ENCODE data around the gene TTN. TPM values are rescaled to one million over a fixed set of nuclear protein-coding genes. Genes with fewer than 3 reads are reported as not detected.
"Not testable (repeated sequence)": the region's sequence is repeated elsewhere in the genome, so short reads cannot be mapped to it uniquely, and the experiment has no call there.

The TTN gene
- polyA plus RNA-seq, 3 donors: under 0.01 to 0.12 (median 0.08) TPM

DNA sequence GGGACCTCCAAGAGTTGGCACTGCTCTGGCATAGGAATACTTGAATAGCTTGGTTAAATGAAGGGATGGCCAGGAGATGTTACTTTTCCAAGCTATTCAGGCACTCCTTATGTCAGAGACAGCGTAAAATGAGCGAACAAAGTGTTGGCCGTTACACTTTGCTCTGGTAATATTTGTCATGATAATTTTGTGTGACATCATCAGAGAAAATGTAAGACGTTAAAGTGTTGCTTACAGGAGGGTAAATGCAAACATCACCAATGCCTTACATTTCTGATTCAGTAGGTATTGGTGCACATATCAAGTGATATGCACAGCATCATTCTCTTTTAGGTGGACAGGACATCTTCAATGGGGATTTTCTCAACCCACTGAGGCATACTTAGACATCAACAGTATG, 281.0 kb downstream of the TTN start:
- intact Hi-C loops (cut with micrococcal nuclease): no loop called here
- no peak overlapping the region for H2AFZ ChIP-seq (ENCODE audit: insufficient read depth, low read depth, low read length, poor library complexity, severe bottlenecking)
- TF ChIP-seq, protein P1, sequence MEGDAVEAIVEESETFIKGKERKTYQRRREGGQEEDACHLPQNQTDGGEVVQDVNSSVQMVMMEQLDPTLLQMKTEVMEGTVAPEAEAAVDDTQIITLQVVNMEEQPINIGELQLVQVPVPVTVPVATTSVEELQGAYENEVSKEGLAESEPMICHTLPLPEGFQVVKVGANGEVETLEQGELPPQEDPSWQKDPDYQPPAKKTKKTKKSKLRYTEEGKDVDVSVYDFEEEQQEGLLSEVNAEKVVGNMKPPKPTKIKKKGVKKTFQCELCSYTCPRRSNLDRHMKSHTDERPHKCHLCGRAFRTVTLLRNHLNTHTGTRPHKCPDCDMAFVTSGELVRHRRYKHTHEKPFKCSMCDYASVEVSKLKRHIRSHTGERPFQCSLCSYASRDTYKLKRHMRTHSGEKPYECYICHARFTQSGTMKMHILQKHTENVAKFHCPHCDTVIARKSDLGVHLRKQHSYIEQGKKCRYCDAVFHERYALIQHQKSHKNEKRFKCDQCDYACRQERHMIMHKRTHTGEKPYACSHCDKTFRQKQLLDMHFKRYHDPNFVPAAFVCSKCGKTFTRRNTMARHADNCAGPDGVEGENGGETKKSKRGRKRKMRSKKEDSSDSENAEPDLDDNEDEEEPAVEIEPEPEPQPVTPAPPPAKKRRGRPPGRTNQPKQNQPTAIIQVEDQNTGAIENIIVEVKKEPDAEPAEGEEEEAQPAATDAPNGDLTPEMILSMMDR (IDR thresholded peaks at IDR 0.05): no peak
- peaks cover 59% of the 10 kb centered on the region for H3K79me2 ChIP-seq (ENCODE audit: insufficient read depth, low read length)
- WGBS (ENCODE audit: insufficient coverage): 100% methylated on average over 1 of the region's 4 CpGs
- Mint-ChIP-seq H3K36me3 (peaks cover 4 to 8% of the 10 kb centered on the region in 2 donors), H3K4me1 (peaks cover 61% of the 10 kb centered on the region), H3K27me3 (ENCODE audit: low read depth in 3 of 3) (no peaks in the 10 kb centered on the region), H3K4me3 (no peak overlapping the region), H3K9me3 (peaks cover 0 to 12% (median 6%) of the 10 kb centered on the region in 7 donors), H3K27ac (no peak overlapping the region)
- no peaks in the 10 kb centered on the region for H3K9me3 ChIP-seq (replicated peaks in 1 of 2; ENCODE audit: control insufficient read depth in 1 of 2, insufficient read depth in 1 of 2, low read length in 2 of 2)
- H3K9ac ChIP-seq (ENCODE audit: insufficient read depth, low read length, poor library complexity, severe bottlenecking): no peak overlapping the region
- peaks cover 37 to 38% of the 10 kb centered on the region in 2 donors for H3K4me1 ChIP-seq (ENCODE audit: control insufficient read depth in 1 of 2, insufficient read depth in 2 of 2, low read length in 2 of 2)
- H3K4me3 ChIP-seq (replicated peaks in 1 of 3; ENCODE audit: low read depth in 2 of 3, low read length in 3 of 3): no peak overlapping the region
- H3K4me2 ChIP-seq (replicated peaks; ENCODE audit: extremely low read depth, low read length, poor library complexity, severe bottlenecking): no peak overlapping the region
- H4K20me1 ChIP-seq (ENCODE audit: insufficient read depth, low read length): no peaks in the 10 kb centered on the region
- H3K27me3 ChIP-seq (ENCODE audit: control insufficient read depth in 2 of 2, insufficient read depth in 2 of 2, low read length in 2 of 2): no peaks in the 10 kb centered on the region
- no peaks in the 10 kb centered on the region for H3K36me3 ChIP-seq (replicated peaks in 1 of 2; ENCODE audit: control insufficient read depth in 1 of 2, insufficient read depth in 2 of 2, low read length in 2 of 2)
- DNase-seq: no peak
- H3K27ac ChIP-seq (ENCODE audit: low read depth in 1 of 2, low read length in 2 of 2): no peak overlapping the region

DNA sequence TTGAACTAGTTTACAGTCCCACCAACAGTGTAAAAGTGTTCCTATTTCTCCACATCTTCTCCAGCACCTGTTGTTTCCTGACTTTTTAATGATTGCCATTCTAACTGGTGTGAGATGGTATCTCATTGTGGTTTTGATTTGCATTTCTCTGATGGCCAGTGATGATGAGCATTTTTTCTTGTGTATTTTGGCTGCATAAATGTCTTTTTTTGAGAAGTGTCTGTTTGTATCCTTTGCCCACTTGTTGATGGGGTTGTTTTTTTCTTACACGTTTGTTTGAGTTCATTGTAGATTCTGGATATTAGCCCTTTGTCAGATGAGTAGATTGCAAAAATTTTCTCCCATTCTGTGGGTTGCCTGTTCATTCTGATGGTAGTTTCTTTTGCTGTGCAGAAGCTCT, 281.8 kb downstream of the TTN start:
- H3K9me3 ChIP-seq (replicated peaks in 1 of 2; ENCODE audit: control insufficient read depth in 1 of 2, insufficient read depth in 1 of 2, low read length in 2 of 2); H2AFZ ChIP-seq (ENCODE audit: insufficient read depth, low read depth, low read length, poor library complexity, severe bottlenecking); H3K9ac ChIP-seq (ENCODE audit: insufficient read depth, low read length, poor library complexity, severe bottlenecking); H3K27me3 ChIP-seq (ENCODE audit: control insufficient read depth in 2 of 2, insufficient read depth in 2 of 2, low read length in 2 of 2); H3K4me2 ChIP-seq (replicated peaks; ENCODE audit: extremely low read depth, low read length, poor library complexity, severe bottlenecking); H4K20me1 ChIP-seq (ENCODE audit: insufficient read depth, low read length); H3K27me3 Mint-ChIP-seq (ENCODE audit: low read depth in 3 of 3); H3K27ac ChIP-seq (ENCODE audit: low read depth in 1 of 2, low read length in 2 of 2); H3K36me3 ChIP-seq (replicated peaks in 1 of 2; ENCODE audit: control insufficient read depth in 1 of 2, insufficient read depth in 2 of 2, low read length in 2 of 2); intact Hi-C loops (cut with micrococcal nuclease); H3K4me3 ChIP-seq (replicated peaks in 1 of 3; ENCODE audit: low read depth in 2 of 3, low read length in 3 of 3); DNase-seq; H3K36me3 Mint-ChIP-seq: not testable (repeated sequence)
- H3K4me1 Mint-ChIP-seq: peaks cover 54% of the 10 kb centered on the region
- peak overlapping the region in 1 of 2 donors; percentile 0 for H3K4me3 Mint-ChIP-seq
- no CpG with 5 or more reads among the region's 1 CpG for WGBS (ENCODE audit: insufficient coverage)
- Histone ChIP-seq H3K79me2 (ENCODE audit: insufficient read depth, low read length) (peaks cover 59% of the 10 kb centered on the region), H3K4me1 (ENCODE audit: control insufficient read depth in 1 of 2, insufficient read depth in 2 of 2, low read length in 2 of 2) (peaks cover 29 to 30% of the 10 kb centered on the region in 2 donors)
- H3K27ac Mint-ChIP-seq: peak overlapping the region in 1 of 7 donors; percentile 3
- peaks cover 0 to 12% (median 6%) of the 10 kb centered on the region in 7 donors for H3K9me3 Mint-ChIP-seq

DNA sequence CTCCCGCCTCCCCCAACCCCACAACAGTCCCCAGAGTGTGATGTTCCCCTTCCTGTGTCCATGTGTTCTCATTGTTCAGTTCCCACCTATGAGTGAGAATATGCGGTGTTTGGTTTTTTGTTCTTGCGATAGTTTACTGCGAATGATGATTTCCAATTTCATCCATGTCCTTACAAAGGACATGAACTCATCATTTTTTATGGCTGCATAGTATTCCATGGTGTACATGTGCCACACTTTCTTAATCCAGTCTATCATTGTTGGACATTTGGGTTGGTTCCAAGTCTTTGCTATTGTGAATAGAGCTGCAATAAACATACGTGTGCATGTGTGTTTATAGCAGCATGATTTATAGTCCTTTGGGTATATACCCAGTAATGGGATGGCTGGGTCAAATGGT, 282.2 kb downstream of the TTN start:
- H3K4me3 ChIP-seq (replicated peaks in 1 of 3; ENCODE audit: low read depth in 2 of 3, low read length in 3 of 3); H3K36me3 Mint-ChIP-seq; DNase-seq; H3K9me3 ChIP-seq (replicated peaks in 1 of 2; ENCODE audit: control insufficient read depth in 1 of 2, insufficient read depth in 1 of 2, low read length in 2 of 2); H3K4me2 ChIP-seq (replicated peaks; ENCODE audit: extremely low read depth, low read length, poor library complexity, severe bottlenecking); H3K36me3 ChIP-seq (replicated peaks in 1 of 2; ENCODE audit: control insufficient read depth in 1 of 2, insufficient read depth in 2 of 2, low read length in 2 of 2); H2AFZ ChIP-seq (ENCODE audit: insufficient read depth, low read depth, low read length, poor library complexity, severe bottlenecking); H3K27me3 ChIP-seq (ENCODE audit: control insufficient read depth in 2 of 2, insufficient read depth in 2 of 2, low read length in 2 of 2); H4K20me1 ChIP-seq (ENCODE audit: insufficient read depth, low read length); H3K9ac ChIP-seq (ENCODE audit: insufficient read depth, low read length, poor library complexity, severe bottlenecking); intact Hi-C loops (cut with micrococcal nuclease); H3K27me3 Mint-ChIP-seq (ENCODE audit: low read depth in 3 of 3); H3K27ac ChIP-seq (ENCODE audit: low read depth in 1 of 2, low read length in 2 of 2); H3K27ac Mint-ChIP-seq; H3K4me3 Mint-ChIP-seq: not testable (repeated sequence)
- peaks cover 24 to 26% of the 10 kb centered on the region in 2 donors for H3K4me1 ChIP-seq (ENCODE audit: control insufficient read depth in 1 of 2, insufficient read depth in 2 of 2, low read length in 2 of 2)
- whole genome bisulfite sequencing (ENCODE audit: insufficient coverage): no CpG with 5 or more reads among the region's 5 CpGs
- peaks cover 49% of the 10 kb centered on the region for H3K4me1 Mint-ChIP-seq
- H3K9me3 Mint-ChIP-seq: peaks cover 0 to 12% (median 6%) of the 10 kb centered on the region in 7 donors
- H3K79me2 ChIP-seq (ENCODE audit: insufficient read depth, low read length): peaks cover 59% of the 10 kb centered on the region

All from CD14-positive monocyte (primary cell).